HCEC 1CT (cell line): Measurements from ENCODE around the gene NEU1.

Source experiments
- DNase-seq: peaks from one replicate; pipeline ENCODE4 v3.0.0-alpha.2; 2017

The NEU1 gene

GRCh38 chr6:31892821-31893220, 30.2 kb upstream of the NEU1 start:
- no peak for DNase-seq

- DNase-seq = no peak
These were observed 26.8 kb upstream of the NEU1 start for GRCh38 chr6:31889331-31889972.

GRCh38 chr6:31888276-31889258, 25.9 kb upstream of the NEU1 start:
- no peak for DNase-seq

- no peak for DNase-seq
These were observed 24.8 kb upstream of the NEU1 start for GRCh38 chr6:31887173-31888007.

- DNase-seq = no peak
These were observed 23.9 kb upstream of the NEU1 start for GRCh38 chr6:31886541-31886991.

- DNase-seq = no peak
These were observed 22.0 kb upstream of the NEU1 start for GRCh38 chr6:31884528-31885035.

GRCh38 chr6:31883676-31884075, 21.1 kb upstream of the NEU1 start:
- DNase-seq = no peak

- peak; percentile 64 for DNase-seq
These were observed 19.7 kb upstream of the NEU1 start for GRCh38 chr6:31882344-31882743.

- no peak for DNase-seq
These were observed 18.7 kb upstream of the NEU1 start for GRCh38 chr6:31881136-31881859.

GRCh38 chr6:31880616-31881015, 18.0 kb upstream of the NEU1 start:
- DNase-seq = no peak

GRCh38 chr6:31879901-31880300, 17.3 kb upstream of the NEU1 start:
- DNase-seq = no peak

GRCh38 chr6:31879143-31879542, 16.5 kb upstream of the NEU1 start:
- DNase-seq = no peak

- no peak for DNase-seq
These were observed 16.1 kb upstream of the NEU1 start, which contains the start of gene SLC44A4 for GRCh38 chr6:31878726-31879125. Gene SLC44A4, minus strand, starts transcription at chr6:31878997. Its CDS starts 17 bp downstream, at chr6:31878980.

- no peak for DNase-seq
These were observed 15.6 kb upstream of the NEU1 start for GRCh38 chr6:31878222-31878621.

- DNase-seq = no peak
These were observed 15.1 kb upstream of the NEU1 start for GRCh38 chr6:31877651-31878161.

- no peak for DNase-seq
These were observed 14.6 kb upstream of the NEU1 start for GRCh38 chr6:31877125-31877650.

- DNase-seq = no peak
These were observed 13.7 kb upstream of the NEU1 start for GRCh38 chr6:31876357-31876756.

GRCh38 chr6:31875877-31876276, 13.3 kb upstream of the NEU1 start:
- DNase-seq = no peak

GRCh38 chr6:31874836-31875572, 12.4 kb upstream of the NEU1 start:
- DNase-seq = no peak

GRCh38 chr6:31874084-31874670, 11.6 kb upstream of the NEU1 start:
- DNase-seq = no peak
